T-helper 1 cell treated with Interleukin-12 subunit alpha and Interleukin-12 subunit beta and Interleukin-4 antibody, amounts not matched to agents 30 ng/mL and 1 ng/mL, for 36 hours (primary cell): Measurements from ENCODE around the gene LRP1. TPM values are rescaled to one million over a fixed set of nuclear protein-coding genes. Genes with fewer than 3 reads are reported as not detected.

ENCODE experiments used
- intact Hi-C: fragments of 100-400 bp; cut with micrococcal nuclease; formaldehyde crosslinking; loops from one replicate; pipeline ENCODE4 v1.15.1; 2024
- total RNA-seq: library from RNA; stranded (reverse); gene quantifications from 2 replicates; pipeline ENCODE4 v1.2.3, GENCODE V29; 2022

LRP1 gene
- total RNA-seq, 1 donor from 2014 or later: 0.86 TPM

DNA sequence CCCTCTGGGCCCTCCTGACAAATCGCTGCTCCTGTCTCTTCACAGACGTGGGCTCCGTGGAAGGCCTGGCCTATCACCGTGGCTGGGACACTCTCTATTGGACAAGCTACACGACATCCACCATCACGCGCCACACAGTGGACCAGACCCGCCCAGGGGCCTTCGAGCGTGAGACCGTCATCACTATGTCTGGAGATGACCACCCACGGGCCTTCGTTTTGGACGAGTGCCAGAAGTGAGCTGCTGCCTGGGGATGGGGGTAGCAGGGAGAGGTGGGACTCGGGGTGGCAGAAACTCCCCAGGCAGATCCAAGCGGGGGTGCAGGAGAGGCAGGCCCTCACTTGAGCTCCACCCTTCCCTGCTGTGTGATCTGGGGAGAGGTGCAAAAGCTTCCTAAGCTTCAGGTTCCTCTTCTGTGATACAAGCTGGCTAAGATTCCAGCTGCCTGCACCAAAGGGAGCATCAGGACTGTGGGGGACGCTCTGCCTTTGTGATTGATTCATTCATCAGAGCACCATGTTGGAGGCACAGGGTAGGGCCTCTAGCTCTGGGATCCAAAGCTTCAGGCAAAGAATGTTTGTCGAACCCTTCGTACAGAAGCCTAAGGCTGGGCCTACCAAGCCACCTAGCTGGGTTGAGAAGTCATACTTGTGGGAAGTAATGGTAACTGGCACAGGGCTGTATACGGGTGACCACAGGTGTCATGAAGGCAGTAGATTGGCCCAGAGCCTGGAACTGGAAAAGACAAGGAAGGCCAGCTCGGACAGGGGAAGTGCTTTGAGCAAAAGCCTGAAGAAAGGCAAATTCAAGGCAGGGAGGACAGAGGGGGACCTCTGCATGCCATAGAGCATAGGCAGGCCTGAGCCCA is 59.2 kb downstream of the LRP1 start:
- intact Hi-C loops: no loop called here

DNA sequence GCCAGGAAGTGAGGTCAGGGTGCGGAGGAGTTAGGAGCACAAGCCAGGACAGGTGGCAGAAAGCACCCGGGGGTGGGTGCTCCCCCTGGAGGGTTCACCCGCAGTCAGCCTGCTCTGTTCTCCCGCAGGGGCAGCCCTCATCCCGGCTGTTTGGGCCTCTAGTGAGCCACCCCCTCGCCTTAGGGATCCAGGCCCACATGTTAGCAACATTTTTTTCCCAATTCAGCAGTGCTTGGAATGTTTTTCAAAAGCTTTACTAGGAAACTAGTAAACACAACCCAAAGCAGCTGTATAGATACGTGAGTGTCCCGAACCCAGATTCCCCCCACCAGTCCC is 59.8 kb downstream of the LRP1 start:
- intact Hi-C loops: no loop called here

DNA sequence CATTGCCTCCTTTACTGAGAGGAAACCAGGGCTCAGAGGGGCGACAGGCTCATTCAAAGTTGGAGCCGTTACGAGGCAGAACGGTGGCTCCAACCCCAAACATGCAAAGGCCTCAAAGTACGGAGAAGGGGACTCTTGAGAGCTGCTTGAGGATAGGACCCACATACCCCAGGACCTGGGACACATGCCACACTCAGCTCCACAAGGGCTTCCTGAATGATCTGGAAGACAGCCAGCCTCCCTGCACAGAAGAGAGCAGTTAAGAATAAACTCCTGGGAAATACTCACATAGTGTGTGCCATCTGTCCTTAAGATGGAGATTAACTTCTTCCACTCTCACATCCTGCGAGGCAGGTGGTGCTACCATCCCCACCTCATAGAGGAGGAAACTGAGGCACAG is 61.8 kb downstream of the LRP1 start:
- intact Hi-C loops: no loop called here

DNA sequence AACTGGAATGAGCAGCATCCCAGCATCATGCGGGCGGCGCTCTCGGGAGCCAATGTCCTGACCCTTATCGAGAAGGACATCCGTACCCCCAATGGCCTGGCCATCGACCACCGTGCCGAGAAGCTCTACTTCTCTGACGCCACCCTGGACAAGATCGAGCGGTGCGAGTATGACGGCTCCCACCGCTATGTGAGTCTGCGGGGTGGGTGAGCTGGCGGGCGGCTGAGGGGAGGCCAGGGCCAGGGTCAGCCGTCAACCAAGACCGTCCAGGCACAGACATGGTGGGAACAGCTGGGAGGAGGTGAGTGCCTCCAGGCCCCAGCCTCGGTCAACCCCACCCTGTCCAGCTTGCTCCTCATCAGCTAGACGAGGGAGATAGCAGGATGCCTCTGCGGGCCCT is 62.5 kb downstream of the LRP1 start:
- intact Hi-C loops: no loop called here

DNA sequence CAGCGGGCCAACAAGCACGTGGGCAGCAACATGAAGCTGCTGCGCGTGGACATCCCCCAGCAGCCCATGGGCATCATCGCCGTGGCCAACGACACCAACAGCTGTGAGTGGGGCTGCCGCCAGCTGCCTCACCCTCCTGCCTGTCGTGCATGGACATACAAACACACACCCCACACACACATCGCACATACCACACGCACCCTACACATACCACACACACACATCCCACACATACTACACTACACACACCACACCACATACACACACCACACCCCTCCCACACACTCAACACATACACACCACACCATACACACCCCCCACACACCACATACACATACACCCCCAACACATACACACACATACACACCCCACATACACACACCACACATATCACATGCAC is 63.1 kb downstream of the LRP1 start:
- intact Hi-C loops: no loop called here

DNA sequence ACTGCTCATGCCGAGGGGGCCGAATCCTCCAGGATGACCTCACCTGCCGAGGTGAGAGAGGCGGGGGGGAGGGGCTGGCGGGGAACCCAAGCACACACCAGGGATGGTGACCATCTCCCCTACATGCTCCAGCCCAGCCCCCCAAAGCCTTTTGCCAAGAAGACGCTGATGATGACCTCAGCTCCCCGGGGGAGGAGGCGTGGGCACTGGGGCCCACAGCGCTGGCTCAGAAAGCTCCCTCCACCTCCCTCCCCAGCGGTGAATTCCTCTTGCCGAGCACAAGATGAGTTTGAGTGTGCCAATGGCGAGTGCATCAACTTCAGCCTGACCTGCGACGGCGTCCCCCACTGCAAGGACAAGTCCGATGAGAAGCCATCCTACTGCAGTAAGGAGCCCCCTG is 64.6 kb downstream of the LRP1 start:
- intact Hi-C loops: no loop called here

DNA sequence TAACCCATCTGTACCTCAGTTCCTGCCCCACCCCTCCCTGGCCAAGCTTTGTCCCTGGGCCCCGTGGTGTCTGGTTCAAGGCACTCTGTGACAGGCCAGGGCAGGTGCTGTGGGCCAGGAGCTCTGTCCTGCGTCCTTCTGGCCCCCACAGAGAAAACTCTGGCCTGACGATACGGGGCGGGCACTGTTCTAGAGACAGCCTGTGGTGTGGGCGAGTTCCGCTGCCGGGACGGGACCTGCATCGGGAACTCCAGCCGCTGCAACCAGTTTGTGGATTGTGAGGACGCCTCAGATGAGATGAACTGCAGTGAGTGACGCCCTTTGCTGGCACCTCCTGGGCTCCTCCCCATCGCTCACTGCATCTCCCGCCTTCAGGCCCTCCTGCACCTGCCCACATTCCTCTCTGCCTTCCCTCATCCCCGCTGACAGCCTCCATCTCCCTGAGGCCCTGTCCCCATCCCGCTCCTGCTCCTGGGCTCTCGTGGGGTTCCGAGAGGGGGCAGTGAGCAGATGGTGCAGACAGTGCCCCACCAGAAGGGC is 65.5 kb downstream of the LRP1 start:
- intact Hi-C loops: no loop called here

DNA sequence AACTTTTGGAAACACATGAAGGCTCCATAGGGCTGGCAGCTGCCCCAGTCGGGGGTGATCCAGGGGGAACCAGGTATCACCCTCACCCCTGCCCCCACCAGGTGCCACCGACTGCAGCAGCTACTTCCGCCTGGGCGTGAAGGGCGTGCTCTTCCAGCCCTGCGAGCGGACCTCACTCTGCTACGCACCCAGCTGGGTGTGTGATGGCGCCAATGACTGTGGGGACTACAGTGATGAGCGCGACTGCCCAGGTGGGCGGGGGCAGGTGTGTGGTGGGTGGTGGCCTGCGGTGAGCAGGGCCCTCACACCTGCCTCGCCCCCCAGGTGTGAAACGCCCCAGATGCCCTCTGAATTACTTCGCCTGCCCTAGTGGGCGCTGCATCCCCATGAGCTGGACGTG is 66.0 kb downstream of the LRP1 start:
- intact Hi-C loops: no loop called here

DNA sequence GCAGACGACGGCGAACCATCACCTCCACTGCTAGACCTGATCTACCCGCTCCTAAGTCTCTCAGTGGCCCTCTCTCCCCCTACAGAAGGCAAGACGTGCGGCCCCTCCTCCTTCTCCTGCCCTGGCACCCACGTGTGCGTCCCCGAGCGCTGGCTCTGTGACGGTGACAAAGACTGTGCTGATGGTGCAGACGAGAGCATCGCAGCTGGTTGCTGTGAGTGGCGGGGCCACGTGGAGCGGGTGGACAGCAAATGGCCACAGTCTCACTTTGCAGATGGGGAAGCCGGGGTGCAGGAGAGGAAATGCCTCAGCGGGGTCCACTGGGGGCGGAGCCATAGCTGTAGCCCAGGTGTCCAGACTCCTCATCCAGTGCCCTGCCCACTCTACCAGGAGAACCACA is 66.9 kb downstream of the LRP1 start:
- intact Hi-C loops: no loop called here

DNA sequence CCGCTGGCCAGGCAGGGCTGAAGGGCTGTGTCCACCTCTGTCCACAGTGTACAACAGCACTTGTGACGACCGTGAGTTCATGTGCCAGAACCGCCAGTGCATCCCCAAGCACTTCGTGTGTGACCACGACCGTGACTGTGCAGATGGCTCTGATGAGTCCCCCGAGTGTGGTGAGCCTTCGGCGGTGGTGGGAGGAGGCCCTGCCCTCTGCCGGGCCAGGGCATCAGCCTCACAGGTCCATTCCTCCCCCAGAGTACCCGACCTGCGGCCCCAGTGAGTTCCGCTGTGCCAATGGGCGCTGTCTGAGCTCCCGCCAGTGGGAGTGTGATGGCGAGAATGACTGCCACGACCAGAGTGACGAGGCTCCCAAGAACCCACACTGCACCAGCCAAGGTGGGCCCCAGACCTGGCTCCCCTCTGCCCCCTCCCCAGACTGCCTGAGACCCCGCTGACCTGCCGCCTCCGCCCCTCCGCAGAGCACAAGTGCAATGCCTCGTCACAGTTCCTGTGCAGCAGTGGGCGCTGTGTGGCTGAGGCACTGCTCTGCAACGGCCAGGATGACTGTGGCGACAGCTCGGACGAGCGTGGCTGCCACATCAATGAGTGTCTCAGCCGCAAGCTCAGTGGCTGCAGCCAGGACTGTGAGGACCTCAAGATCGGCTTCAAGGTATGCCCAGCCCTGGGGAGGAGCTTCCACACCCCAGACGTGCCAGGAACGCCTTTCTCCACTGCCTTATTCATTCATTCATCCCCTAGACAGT is 67.5 kb downstream of the LRP1 start:
- intact Hi-C loops: no loop called here

DNA sequence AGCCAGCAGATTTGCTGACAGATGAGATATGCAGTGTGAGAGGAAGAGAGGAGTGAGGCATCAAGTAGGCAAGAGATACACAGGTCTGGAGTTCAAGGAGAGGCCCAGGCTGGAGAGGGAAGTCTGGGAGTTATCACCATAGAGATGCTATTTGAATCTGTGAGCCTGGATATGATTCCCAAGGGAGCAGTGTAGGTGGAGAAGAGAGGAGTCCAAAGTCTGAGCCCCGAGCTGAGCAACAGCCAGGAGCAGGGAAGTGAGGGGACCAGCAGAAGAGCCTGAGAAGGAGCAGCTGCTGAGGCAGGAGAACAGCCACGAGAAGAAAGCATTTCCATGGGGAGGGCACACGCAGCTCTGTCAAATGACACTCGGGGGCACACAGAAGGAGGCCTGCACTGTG is 68.2 kb downstream of the LRP1 start:
- intact Hi-C loops: no loop called here

DNA sequence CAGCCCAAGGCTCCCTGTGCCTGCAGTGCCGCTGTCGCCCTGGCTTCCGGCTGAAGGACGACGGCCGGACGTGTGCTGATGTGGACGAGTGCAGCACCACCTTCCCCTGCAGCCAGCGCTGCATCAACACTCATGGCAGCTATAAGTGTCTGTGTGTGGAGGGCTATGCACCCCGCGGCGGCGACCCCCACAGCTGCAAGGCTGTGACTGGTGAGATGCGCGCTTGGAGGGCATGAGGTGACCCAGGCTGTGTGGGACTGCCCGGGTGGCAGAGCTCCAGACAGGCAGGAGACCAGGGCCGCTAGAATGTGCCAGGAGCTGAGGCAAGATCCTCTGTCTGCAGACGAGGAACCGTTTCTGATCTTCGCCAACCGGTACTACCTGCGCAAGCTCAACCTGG is 68.7 kb downstream of the LRP1 start:
- intact Hi-C loops: no loop called here

DNA sequence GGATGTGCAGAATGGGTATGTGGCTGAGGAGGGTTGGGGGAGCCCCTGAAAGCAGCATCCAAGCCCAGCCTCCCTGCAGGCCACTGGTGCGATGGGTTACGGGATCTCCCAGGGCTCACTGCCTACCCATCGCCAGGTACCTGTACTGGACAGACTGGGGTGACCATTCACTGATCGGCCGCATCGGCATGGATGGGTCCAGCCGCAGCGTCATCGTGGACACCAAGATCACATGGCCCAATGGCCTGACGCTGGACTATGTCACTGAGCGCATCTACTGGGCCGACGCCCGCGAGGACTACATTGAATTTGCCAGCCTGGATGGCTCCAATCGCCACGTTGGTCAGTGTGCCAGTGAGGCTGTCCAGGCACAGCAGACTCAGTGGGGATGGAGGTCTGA is 70.0 kb downstream of the LRP1 start:
- intact Hi-C loops: no loop called here

DNA sequence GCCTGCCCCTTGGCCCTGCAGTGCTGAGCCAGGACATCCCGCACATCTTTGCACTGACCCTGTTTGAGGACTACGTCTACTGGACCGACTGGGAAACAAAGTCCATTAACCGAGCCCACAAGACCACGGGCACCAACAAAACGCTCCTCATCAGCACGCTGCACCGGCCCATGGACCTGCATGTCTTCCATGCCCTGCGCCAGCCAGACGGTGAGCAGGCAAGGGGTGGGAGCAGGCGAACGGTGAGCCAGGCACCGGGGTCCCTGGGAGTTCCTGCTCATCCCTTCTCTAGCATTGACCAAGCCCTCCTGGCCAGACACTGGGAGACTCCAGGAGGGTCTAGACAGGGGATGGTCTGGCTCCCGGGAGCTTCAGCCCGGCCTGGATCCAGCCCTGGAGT is 70.9 kb downstream of the LRP1 start:
- intact Hi-C loops: no loop called here

DNA sequence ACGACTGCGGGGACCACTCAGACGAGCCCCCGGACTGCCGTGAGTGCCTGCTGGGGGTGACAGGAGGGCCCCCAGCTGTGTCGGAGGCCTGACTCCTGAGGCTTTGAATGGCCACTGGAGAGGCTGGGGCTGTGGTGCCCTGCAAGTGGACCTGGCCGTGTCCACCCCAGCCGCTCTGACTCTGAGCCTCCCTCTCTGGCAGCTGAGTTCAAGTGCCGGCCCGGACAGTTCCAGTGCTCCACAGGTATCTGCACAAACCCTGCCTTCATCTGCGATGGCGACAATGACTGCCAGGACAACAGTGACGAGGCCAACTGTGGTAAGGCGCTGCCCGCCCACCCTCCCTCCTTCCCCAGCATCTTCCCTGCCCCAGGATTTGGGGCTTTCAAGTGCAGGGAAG is 72.2 kb downstream of the LRP1 start:
- intact Hi-C loops: no loop called here

DNA sequence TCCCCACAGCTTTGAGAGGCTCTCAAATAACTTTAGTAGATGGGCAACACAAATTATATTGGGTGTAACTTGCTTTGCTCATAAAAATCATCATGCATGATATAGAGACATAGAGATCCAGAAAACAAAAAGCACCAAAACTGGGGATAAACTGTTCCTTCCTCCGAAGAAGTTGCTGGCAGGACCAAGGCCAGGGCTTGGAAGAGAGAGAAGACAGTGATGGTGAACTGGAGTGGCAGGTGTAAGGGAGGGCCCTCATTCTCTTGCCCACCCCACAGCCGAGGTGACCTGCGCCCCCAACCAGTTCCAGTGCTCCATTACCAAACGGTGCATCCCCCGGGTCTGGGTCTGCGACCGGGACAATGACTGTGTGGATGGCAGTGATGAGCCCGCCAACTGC is 72.9 kb downstream of the LRP1 start:
- intact Hi-C loops: no loop called here

DNA sequence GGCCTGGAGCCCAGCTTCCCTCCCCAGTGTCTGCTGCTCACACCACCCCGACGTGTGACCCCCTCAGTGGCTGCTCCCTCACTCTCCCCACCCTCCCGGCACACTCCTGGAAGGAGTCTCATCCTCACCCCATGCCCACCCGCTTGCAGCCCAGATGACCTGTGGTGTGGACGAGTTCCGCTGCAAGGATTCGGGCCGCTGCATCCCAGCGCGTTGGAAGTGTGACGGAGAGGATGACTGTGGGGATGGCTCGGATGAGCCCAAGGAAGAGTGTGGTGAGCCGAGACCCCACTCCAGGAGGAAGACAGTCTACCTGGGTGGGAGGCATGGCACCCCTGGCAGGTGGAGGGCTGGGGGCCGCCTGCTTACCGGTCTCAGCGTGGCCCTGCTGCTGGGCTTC is 73.3 kb downstream of the LRP1 start:
- intact Hi-C loops: no loop called here

DNA sequence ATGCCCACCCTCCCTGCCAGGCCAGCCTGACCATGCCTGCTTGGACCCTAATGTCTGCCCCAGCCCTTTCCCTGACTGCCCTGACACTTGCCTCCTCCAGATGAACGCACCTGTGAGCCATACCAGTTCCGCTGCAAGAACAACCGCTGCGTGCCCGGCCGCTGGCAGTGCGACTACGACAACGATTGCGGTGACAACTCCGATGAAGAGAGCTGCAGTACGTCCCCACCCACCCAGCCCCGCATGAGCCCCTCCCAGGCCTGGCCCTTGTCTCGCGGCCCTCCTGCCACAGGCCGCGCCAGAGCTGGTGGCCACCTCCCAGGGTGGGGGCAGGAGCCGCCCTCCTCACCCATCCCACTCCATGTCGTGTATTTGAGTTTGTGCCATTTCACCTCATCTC is 74.0 kb downstream of the LRP1 start:
- intact Hi-C loops: no loop called here

DNA sequence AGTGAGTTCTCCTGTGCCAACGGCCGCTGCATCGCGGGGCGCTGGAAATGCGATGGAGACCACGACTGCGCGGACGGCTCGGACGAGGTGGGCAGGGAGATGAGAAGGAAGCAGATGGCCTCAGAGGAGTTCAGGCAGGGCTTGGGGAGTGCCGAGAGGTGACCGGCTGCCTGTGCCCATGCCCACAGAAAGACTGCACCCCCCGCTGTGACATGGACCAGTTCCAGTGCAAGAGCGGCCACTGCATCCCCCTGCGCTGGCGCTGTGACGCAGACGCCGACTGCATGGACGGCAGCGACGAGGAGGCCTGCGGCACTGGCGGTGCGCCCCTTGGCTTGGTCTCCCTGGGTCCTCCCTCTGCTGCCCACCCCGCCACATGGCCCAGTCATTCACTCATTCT is 74.9 kb downstream of the LRP1 start:
- intact Hi-C loops: no loop called here

DNA sequence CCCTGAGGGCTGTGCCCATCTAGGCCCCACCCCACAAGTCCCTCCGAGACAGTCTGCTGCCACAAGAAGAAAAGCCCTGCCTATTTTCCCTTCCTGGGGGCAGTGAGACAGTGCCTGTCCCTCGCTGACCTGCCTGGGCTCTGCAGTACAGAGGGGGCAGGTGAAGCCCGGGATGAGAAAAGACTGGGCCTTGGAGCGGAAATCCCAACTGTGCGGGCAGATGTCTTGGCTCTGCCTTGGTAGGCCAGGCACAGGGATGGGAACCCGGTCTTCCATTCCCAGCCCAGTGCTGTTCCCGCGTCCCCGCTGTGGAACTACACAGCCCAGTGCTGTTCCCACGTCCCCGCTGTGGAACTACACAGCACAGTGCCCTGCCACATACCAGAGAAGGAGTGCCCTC is 75.5 kb downstream of the LRP1 start:
- intact Hi-C loops: no loop called here

DNA sequence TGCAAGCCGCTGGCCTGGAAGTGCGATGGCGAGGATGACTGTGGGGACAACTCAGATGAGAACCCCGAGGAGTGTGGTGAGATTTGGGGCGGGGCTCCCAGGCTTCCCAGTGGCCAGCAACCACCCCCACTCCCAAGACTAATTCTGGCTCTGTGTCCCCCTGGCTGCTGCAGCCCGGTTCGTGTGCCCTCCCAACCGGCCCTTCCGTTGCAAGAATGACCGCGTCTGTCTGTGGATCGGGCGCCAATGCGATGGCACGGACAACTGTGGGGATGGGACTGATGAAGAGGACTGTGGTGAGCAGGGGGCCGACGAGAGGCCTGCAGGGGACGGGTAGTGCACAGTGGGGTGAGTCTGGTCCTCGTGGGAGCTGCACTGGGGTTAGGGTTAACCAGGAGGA is 76.2 kb downstream of the LRP1 start:
- intact Hi-C loops: no loop called here

DNA sequence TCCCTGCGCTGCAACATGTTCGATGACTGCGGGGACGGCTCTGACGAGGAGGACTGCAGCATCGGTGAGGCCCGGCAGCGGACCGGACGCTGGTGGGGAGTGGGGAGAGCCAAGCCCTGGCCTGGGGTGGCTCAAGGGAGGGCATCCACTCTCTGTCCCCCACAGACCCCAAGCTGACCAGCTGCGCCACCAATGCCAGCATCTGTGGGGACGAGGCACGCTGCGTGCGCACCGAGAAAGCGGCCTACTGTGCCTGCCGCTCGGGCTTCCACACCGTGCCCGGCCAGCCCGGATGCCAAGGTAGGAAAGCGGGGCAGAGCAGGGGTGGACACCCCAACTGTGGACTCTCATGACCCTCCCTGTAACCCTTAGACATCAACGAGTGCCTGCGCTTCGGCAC is 76.9 kb downstream of the LRP1 start:
- intact Hi-C loops: no loop called here

DNA sequence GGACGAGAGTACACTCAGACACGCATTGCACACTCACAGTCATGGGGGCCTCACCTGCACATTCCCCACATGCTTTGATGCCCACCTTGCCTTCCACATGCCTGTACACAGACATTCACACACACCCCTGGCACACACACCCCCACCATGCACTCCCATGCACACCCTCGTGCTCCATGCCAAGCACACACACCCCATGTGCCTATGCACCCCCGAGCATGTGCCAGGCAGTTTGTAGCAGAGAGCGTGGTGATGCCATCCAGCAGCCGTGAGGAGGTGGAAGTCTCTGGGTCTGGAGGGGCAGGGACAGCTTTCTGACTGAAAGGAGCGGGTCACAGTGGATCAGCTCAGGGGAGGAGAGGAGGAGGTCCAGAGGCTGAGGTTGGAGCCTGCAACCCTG is 77.6 kb downstream of the LRP1 start:
- intact Hi-C loops: no loop called here
